Adrenal gland (tissue), 5 donors: ENCODE measurements around the gene C19orf73.
A peak's percentile ranks its signal among the peaks of the same experiment; 100 is the strongest.

Experiments
- POLR2A ChIP-seq, 2 donors: fragments of 450-650 bp; IDR thresholded peaks; one replicate each; pipeline ENCODE4 v1.6.1; 2017; ENCODE audit warnings: antibody characterized with exemption in 2 of 2, mild to moderate bottlenecking in 2 of 2, moderate library complexity in 1 of 2
- TF ChIP-seq, protein P1 (sequence below), 6 experiments: fragments of 450-650 bp in 4 of 6; fragments of 200-600 bp in 2 of 6; sonication (generic) in 1 of 6; IDR thresholded peaks; 1 replicate in 5 of 6; 2 replicates in 1 of 6; pipeline versions ENCODE4 v1.5.1 to v1.8.0; 2016 to 2021; ENCODE audit warnings: antibody characterized with exemption in 6 of 6, mild to moderate bottlenecking in 2 of 6, moderate library complexity in 1 of 6
- donor health status: DM: no; HTN: no; CAD: no.

DNA sequence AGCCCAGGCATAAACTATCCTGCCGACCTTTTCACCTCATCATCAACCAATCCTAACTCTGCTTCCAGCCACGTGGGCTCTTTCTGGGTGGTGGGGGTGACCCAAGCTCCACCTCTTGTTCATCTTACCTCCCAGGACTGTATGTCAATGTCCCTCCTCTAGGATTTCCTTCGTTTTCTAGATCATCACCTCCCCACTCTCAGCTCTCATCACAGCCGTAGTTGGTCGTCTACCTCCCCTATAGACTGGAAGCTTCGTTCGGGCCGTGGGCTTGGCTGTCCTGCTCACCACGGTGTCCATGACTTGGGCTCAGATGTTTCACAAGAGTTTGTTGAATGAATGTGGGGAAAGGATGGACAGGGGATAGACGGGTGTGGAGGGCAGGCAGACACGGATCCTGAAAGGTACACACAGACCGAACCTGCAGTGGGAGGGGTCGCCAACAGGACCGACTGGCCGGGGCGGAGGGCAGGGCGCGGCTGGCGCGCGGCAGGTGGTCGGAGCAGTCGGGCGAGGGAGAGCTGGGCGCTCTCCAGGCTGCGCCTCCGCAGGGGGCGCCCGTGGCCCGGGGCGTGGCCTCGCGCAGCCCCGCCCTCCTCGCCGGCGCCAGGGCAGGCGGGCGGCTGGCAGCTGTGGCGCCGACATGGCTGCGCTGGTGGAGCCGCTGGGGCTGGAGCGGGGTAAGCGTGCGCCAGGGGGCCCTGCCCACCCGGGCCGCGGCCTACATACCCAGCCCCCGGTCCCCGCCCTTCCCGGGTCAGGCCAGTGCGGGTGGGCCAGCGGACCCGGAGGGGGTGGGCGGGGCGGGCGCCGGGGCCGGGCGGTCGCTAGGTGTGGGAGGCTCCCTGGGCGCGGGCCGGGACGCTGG is 4.9 kb downstream of the C19orf73 start, which contains the start of gene LIN7B:
- TF ChIP-seq, protein P1, sequence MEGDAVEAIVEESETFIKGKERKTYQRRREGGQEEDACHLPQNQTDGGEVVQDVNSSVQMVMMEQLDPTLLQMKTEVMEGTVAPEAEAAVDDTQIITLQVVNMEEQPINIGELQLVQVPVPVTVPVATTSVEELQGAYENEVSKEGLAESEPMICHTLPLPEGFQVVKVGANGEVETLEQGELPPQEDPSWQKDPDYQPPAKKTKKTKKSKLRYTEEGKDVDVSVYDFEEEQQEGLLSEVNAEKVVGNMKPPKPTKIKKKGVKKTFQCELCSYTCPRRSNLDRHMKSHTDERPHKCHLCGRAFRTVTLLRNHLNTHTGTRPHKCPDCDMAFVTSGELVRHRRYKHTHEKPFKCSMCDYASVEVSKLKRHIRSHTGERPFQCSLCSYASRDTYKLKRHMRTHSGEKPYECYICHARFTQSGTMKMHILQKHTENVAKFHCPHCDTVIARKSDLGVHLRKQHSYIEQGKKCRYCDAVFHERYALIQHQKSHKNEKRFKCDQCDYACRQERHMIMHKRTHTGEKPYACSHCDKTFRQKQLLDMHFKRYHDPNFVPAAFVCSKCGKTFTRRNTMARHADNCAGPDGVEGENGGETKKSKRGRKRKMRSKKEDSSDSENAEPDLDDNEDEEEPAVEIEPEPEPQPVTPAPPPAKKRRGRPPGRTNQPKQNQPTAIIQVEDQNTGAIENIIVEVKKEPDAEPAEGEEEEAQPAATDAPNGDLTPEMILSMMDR (IDR thresholded peaks at IDR 0.05) = peak in 4 of 6 experiments; percentile 31 to 60 (median 48)
- no peak for TF ChIP-seq POLR2A (IDR thresholded peaks at IDR 0.05)
